Pancreas (tissue), 10 donors: Measurements from ENCODE around the gene CDC14B. TPM values are rescaled to one million over a fixed set of nuclear protein-coding genes. Genes with fewer than 3 reads are reported as not detected.

Experiments
- ATAC-seq, 4 donors: fragments of 200-7000 bp; cut with Tn5 transposase; one replicate each; pipeline versions ENCODE4 v1.8.0 to v1.9.1; 2020; ENCODE audit warnings: mild to moderate bottlenecking in 4 of 4, moderate library complexity in 4 of 4
- DNase-seq, 6 donors: peaks; one replicate each; pipeline ENCODE4 v3.0.0-alpha.2; 2020
- FAIRE-seq: peaks from 2 replicates; lab custom pipeline; 2012; peaks lifted over from hg19 to GRCh38; lab: Jason Lieb, UNC
- H3K27ac ChIP-seq, 4 donors: fragments of 200-600 bp; sonication (generic); 1 replicate in 3 of 4; 2 replicates in 1 of 4; pipeline versions ENCODE4 v1.5.0 to v1.8.0; 2020
- H3K27me3 ChIP-seq, 4 donors: fragments of 200-600 bp; one replicate each; pipeline ENCODE4 v1.8.0; 2021
- H3K36me3 ChIP-seq, 3 donors: fragments of 200-600 bp; sonication (generic) in 1 of 3; one replicate each; pipeline versions ENCODE4 v1.5.0 to v1.8.0; 2020 to 2021
- H3K4me1 ChIP-seq, 3 donors: fragments of 200-600 bp; one replicate each; pipeline ENCODE4 v1.8.0; 2021
- H3K4me3 ChIP-seq, 4 donors: fragments of 200-600 bp; sonication (generic) in 2 of 4; one replicate each; pipeline versions ENCODE4 v1.5.0 to v1.8.0; 2020 to 2021
- H3K9me3 ChIP-seq, 4 donors: fragments of 200-600 bp; one replicate each; pipeline ENCODE4 v1.8.0; 2021
- WGBS, 2 donors: extraction: QIAGEN DNeasy Blood & Tissue Kit; methylation state at CpG; one replicate each; pipeline ENCODE4 v1.1.7; 2013; 5-methylcytosine and 5-hydroxymethylcytosine counted together
- intact Hi-C, 3 donors: fragments of 100-400 bp; cut with DNase I; formaldehyde crosslinking; loops; one replicate each; pipeline versions ENCODE4 v1.11.1 to v1.14.2; 2022
- polyA plus RNA-seq, 2 donors: library from polyadenylated mRNA; stranded (reverse); fragments of 200-250 nt; gene quantifications; one replicate each; pipeline ENCODE4 v1.2.3, GENCODE V29; 2013
- total RNA-seq, 6 donors: library from RNA; stranded (reverse); fragmentation: NEBNext Ultra II Directional in 4 of 6; extraction: Animal tissue kit (Norgen Biotek cat#: 25700) in 4 of 6; gene quantifications; one replicate each; pipeline versions ENCODE4 v1.2.1 to v1.2.4, GENCODE V29; 2021 to 2023
- TF ChIP-seq, protein P1 (sequence below), 4 donors: fragments of 200-600 bp; sonication (generic) in 3 of 4; IDR thresholded peaks; one replicate each; pipeline versions ENCODE4 v1.5.0 to v1.8.0; 2021; ENCODE audit warnings: antibody characterized with exemption in 4 of 4
- donor health status: healthy with polysubstance abuse.
- donor health status: DM: no; HTN: no; CAD: no; lungs with moderate emphysema.
- donor health status: DM: no; HTN: no; CAD: no.
- donor health status: control.
- donor health status: control.
- donor health status: Bipolar disorder and iron deficiency.
- donor health status: DM: yes; HTN: yes; CAD: no.
- donor health status: DM: no; HTN: no; CAD: no.
- donor health status: DM: no; HTN: no; CAD: no.
- donor health status: DM: yes; HTN: yes; CAD: no.

Gene CDC14B
- total and polyA plus RNA-seq, 8 donors: 4.6 to 19.3 (median 11.4) TPM

DNA sequence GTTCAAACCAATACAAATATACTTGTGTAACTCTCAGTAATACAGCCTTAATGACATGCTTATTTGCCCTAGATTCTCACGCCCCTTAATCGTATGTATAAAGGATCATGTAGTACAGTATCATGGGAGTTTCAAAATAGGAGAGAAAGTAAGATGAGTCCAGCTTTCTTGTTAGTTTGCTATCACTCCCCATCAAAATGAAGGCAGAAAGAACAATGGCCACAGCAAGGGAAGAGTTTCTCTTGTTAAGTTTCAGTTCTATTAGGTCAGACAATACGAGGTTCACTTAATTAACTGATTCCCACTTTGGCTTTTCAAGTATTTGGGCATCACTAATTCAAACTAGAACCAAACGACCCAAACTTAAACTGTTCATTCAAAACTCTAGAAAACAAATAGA lies 55.4 kb downstream of the CDC14B start:
- no peak for FAIRE-seq
- intact Hi-C loops: no loop called here
- H3K9me3 ChIP-seq: no peaks in the 10 kb centered on the region
- peaks cover 4 to 19% (median 7%) of the 10 kb centered on the region in 3 donors for H3K4me1 ChIP-seq
- no peak overlapping the region for H3K27ac ChIP-seq
- H3K27me3 ChIP-seq: no peaks in the 10 kb centered on the region
- WGBS, 2 donors: 79 to 84% methylated on average over 4 of the region's 4 CpGs
- TF ChIP-seq, protein P1, sequence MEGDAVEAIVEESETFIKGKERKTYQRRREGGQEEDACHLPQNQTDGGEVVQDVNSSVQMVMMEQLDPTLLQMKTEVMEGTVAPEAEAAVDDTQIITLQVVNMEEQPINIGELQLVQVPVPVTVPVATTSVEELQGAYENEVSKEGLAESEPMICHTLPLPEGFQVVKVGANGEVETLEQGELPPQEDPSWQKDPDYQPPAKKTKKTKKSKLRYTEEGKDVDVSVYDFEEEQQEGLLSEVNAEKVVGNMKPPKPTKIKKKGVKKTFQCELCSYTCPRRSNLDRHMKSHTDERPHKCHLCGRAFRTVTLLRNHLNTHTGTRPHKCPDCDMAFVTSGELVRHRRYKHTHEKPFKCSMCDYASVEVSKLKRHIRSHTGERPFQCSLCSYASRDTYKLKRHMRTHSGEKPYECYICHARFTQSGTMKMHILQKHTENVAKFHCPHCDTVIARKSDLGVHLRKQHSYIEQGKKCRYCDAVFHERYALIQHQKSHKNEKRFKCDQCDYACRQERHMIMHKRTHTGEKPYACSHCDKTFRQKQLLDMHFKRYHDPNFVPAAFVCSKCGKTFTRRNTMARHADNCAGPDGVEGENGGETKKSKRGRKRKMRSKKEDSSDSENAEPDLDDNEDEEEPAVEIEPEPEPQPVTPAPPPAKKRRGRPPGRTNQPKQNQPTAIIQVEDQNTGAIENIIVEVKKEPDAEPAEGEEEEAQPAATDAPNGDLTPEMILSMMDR (IDR thresholded peaks at IDR 0.05): no peak
- no peak for DNase-seq
- no peak overlapping the region for H3K4me3 ChIP-seq
- H3K36me3 ChIP-seq: peaks cover 0 to 13% (median 0%) of the 10 kb centered on the region in 3 donors
- ATAC-seq: no peak

DNA sequence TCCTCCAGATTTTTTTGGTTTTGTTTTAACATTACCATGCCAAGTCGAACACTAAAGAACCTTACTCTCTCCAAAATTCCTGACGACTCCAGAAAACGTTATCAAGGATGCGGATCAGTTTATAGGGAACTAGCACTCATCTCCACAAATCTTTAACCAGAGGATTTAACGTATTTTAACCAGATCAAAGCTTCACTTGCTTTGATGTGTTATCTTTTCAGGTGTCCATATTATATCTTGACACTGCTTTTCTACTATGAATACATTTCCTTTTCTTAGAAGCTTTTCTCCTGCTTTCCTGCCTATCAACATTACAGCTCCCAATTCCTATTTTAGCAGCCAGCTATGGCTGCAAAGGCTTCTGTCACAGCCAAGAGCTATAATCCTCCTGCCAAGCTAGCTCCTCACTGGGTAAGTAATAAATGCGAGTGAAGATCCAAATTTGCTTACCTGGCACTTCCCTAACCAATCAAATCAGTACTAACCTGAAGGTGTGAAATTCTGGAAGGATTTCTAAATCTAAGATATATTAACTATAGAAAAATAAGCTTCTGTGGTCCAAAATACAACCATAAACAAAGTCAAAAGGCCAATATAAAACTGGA lies 60.2 kb downstream of the CDC14B start:
- DNase-seq (no peak), ATAC-seq (no peak), FAIRE-seq (no peak)
- intact Hi-C loops: no loop called here
- Histone ChIP-seq H3K4me3 (no peak overlapping the region), H3K9me3 (no peaks in the 10 kb centered on the region), H3K27ac (no peak overlapping the region), H3K36me3 (peaks cover 0 to 13% (median 0%) of the 10 kb centered on the region in 3 donors), H3K27me3 (no peaks in the 10 kb centered on the region), H3K4me1 (peaks cover 0 to 15% (median under 1%) of the 10 kb centered on the region in 3 donors)
- TF ChIP-seq, protein P1 (IDR thresholded peaks at IDR 0.05): no peak
- 88 to 93% methylated on average over 6 of the region's 6 CpGs for WGBS, 2 donors

DNA sequence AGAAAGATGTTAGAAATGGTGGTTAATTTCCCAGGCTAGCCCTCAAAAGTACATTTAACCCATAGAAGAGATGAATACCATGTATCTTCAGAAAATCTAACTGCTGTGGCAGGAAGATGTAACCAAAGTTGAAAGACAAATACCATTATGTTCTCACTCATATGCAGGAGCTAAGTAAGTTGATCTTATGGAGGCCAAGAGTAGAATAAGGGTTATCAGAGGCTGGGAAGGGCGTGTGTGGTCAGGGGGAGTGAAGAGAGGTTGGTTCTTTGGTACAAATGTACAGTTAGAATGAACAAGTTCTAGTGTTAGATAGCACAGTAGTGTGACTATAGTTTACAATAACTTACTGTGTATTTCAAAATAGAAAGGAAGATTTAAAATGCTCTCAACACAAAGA lies 61.7 kb downstream of the CDC14B start:
- no peak for DNase-seq
- Histone ChIP-seq H3K9me3 (no peaks in the 10 kb centered on the region), H3K36me3 (peaks cover 0 to 13% (median 0%) of the 10 kb centered on the region in 3 donors), H3K4me3 (no peak overlapping the region), H3K4me1 (peaks cover 0 to 9% (median 0%) of the 10 kb centered on the region in 3 donors), H3K27me3 (no peaks in the 10 kb centered on the region), H3K27ac (no peak overlapping the region)
- FAIRE-seq: no peak
- intact Hi-C loops: no loop called here
- 86 to 91% methylated on average over 1 of the region's 1 CpG for whole genome bisulfite sequencing, 2 donors
- TF ChIP-seq, protein P1 (IDR thresholded peaks at IDR 0.05): no peak
- ATAC-seq: no peak

DNA sequence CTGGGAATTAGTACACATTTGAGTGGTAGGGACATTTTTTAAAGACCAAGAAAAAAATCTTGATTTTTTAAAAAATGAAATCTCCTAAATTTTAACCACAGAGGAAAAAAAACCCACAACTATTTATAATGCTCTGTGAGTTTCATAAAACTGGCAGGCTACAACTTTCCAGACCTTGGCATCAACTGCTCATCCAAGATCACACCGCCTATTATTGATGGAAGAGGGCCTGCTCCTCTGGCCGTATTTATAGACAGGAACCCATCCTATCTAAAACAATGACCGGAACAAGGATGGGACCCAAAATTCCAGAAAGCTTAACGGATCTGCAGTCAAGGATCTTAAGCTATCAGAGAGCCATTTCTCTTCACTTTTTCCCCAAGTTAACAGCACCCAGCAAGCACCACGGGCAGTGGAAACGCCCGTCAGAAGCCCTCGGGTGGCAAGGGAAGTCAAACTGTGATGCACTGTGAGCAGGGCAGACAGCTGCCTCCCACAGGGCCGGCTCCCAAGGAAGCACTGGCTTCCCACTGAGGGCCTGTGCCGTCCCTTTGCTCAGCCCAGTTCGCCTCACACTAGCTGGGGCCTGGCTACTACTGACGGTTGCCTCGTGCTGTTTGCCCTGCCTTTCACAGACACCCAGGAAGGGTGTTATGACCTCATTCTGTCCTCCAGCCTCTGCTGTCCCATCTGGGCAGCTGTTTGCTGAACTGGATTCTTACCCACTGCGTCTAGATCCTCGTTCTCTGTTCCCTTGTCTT lies 62.8 kb downstream of the CDC14B start:
- TF ChIP-seq, protein P1 (IDR thresholded peaks at IDR 0.05): no peak
- FAIRE-seq (no peak), ATAC-seq (peak in 2 of 4 donors; percentile 39 to 45), DNase-seq (no peak)
- no peak overlapping the region for H3K27ac ChIP-seq
- no peaks in the 10 kb centered on the region for H3K9me3 ChIP-seq
- peaks cover 0 to 9% (median 0%) of the 10 kb centered on the region in 3 donors for H3K4me1 ChIP-seq
- intact Hi-C loops: no loop called here
- WGBS, 2 donors: 89 to 94% methylated on average over 15 of the region's 15 CpGs
- H3K36me3 ChIP-seq: peaks cover 0 to 9% (median 0%) of the 10 kb centered on the region in 3 donors
- no peak overlapping the region for H3K4me3 ChIP-seq
- no peaks in the 10 kb centered on the region for H3K27me3 ChIP-seq
